HG02884 (cell line): ENCODE data around the gene ABCD4.
A peak's percentile ranks its signal among the peaks of the same experiment; 100 is the strongest.
"Not testable (repeated sequence)": the region's sequence is repeated elsewhere in the genome, so short reads cannot be mapped to it uniquely, and the experiment has no call there.

Experiments used
- ATAC-seq: cut with Tn5 transposase; IDR thresholded peaks from one replicate; pipeline ENCODE4 v1.9.1; 2021; ENCODE audit warnings: mild to moderate bottlenecking, moderate library complexity; ENCODE audit not compliant: unreplicated experiment

ABCD4 gene

GRCh38 chr14:74308695-74309094, 6.0 kb upstream of the ABCD4 start:
- no peak for ATAC-seq

- ATAC-seq = peak; percentile 40
Measured at GRCh38 chr14:74302152-74302628, 544 bp downstream of the ABCD4 start.

- no peak for ATAC-seq
Measured at GRCh38 chr14:74301594-74302151, 1.1 kb downstream of the ABCD4 start.

DNA sequence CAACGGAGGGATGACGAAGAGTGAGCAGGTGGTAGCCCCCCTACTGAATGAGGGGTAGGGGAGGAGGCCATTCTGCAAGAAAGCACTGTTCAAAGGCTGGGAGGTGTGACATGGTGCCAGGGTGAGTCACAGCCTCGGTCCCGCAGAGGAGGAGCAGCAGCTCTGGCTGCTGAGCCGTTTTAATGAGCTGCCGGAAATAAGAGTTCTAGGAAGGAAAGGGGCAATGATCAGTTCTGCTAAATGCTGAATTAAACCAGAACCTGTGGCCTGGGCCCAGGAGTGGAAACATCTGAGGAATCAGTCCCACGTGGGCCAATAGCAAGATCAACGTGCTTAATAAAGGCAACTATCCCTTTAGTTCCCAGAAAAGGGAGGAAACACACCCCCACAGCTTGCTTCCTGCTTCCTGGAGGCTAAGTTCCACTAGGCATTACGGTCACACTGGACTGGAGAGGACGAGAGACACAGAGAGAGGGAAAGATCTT, 3.6 kb downstream of the ABCD4 start:
- no peak for ATAC-seq

GRCh38 chr14:74297986-74298385, 4.7 kb downstream of the ABCD4 start:
- no peak for ATAC-seq

- no peak for ATAC-seq
Measured at GRCh38 chr14:74296037-74296467, 6.7 kb downstream of the ABCD4 start.

GRCh38 chr14:74293606-74294005, 9.1 kb downstream of the ABCD4 start:
- ATAC-seq = no peak

DNA sequence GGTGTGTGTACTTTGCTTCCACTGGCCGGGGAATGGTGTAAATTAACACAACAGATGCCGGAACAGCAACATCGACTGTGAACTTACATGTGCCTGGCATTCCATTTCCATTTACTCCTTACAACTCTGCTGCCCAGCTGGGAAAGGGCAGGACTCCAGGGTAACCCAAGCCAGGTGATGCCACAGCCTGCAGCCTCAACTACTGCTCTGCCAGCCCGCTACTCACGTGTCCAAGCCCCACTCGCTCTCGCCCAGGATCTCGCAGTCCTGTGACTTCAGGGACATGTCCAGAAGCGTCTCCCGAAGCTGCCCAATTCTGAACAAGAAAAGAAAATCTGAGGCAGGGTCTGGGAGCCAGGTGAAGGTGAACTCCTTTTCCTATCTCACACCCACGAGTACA, 10.7 kb downstream of the ABCD4 start:
- ATAC-seq = no peak

- no peak for ATAC-seq
Measured at GRCh38 chr14:74290415-74290814, 12.3 kb downstream of the ABCD4 start.

- no peak for ATAC-seq
Measured at GRCh38 chr14:74289801-74290200, 12.9 kb downstream of the ABCD4 start.

- no peak for ATAC-seq
Measured at GRCh38 chr14:74286736-74287135, 16.0 kb downstream of the ABCD4 start.

- ATAC-seq = no peak
Measured at GRCh38 chr14:74281069-74281468, 21.7 kb downstream of the ABCD4 start.

GRCh38 chr14:74278080-74278479, 24.7 kb downstream of the ABCD4 start:
- no peak for ATAC-seq

DNA sequence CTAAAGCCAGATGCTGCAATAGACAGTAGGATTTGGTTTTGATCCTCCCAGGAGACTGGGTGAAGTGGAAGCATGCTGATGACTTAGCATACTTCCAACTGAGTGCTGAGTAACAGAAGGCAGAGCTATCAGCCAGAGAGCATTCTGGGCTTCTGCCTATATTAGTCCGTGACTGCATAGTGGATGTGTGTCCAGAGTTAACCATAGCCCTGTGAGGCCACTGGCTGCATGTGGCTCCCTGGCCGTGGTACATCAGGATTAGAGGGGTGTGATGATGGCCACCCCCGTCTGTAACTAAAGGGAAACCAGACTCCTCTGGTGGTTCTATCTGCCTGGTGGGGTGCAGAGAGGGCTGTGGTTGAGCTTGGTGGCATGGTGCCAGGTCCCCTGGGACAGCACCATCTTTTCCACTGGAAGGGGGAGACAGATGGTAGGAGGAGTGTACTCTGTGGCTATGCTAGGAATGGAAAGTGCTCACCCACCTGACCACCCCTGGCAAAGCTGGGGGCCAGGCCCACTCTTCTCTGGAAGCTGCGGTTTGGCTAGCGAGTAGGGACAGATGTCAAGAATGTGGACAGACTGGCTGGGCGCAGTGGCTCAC, 27.4 kb downstream of the ABCD4 start:
- ATAC-seq = no peak

DNA sequence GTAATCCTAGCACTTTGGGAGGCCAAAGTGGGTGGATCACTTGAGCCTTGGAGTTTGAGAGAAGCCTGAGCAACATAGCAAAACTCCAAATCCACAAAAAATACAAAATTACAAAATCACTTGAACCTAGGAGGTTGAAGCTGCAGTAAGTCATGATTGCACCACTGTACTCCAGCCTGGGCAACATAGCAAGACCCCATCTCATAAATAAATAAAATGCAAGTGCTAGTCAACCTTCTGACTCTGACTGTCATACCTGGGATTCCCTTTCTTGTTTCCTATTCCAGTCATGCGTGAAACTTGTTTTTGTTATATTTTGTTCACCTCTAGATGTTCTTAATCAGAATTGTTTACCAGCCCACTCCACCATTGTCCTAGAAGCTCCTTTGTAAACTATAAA, 31.4 kb downstream of the ABCD4 start:
- no peak for ATAC-seq

GRCh38 chr14:74270382-74271177, 32.2 kb downstream of the ABCD4 start:
- ATAC-seq = not testable (repeated sequence)

DNA sequence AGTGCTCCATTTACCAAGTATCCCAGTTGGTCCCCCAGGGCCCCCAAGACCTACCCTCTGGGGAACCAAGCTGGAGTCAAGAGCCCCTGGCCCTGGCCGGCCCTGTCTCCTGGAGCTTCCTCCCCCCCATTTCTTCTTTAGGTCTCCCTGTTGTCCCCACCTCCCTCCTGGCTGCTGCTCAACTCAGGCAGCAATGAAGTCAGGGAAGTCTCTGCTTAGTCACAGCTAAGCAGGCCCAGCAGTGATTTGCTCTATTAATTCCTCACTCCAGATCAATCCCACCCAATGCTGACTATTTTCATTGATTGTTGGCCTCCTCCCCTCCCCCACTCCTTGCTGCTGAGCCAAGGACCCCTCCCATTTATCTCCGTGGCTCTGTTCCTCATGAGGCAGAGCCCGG, 35.1 kb downstream of the ABCD4 start:
- ATAC-seq = no peak

GRCh38 chr14:74265301-74265965, 37.3 kb downstream of the ABCD4 start:
- ATAC-seq = no peak

- ATAC-seq = no peak
Measured at GRCh38 chr14:74263921-74264320, 38.8 kb downstream of the ABCD4 start.

DNA sequence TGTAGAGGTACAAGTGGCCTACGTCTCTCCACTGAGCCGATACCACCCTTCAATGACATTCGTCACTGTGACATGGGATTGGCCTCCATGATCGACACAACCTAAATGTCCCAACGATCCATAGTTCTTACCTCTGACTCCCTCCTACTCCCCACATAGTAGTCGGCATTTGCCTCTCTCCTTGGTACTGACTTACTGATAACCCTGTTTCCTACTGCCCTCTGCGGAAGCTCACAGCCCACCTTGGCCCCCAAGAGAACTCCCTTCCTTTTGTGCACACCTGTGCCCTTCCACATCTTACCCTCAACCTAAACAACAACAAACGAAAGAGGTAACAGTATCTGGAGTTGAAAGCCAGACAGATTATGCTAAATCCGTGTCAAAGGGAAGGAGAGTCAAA, 39.6 kb downstream of the ABCD4 start:
- ATAC-seq = no peak

GRCh38 chr14:74262076-74262475, 40.7 kb downstream of the ABCD4 start:
- no peak for ATAC-seq
